Memory B cell (primary cell): ENCODE results near the gene YIPF2.
"Not testable (repeated sequence)": the region's sequence is repeated elsewhere in the genome, so short reads cannot be mapped to it uniquely, and the experiment has no call there.

Source experiments
- ATAC-seq: fragments of 150-1000 bp; cut with Tn5 transposase; 2 replicates; pipeline ENCODE4 v1.10.0; 2021; ENCODE audit warnings: low read depth, mild to moderate bottlenecking, moderate library complexity
- DNase-seq, 2 donors: peaks; one replicate each; pipeline ENCODE4 v3.0.0; 2022; ENCODE audit warnings: low spot score in 2 of 2
- H3K27ac Mint-ChIP-seq: one replicate; pipeline ENCODE4 v1.8.0; 2022; ENCODE audit warnings: mild to moderate bottlenecking, moderate library complexity, mixed read lengths
- H3K27me3 Mint-ChIP-seq: one replicate; pipeline ENCODE4 v1.8.0; 2022; ENCODE audit warnings: mixed read lengths
- H3K36me3 Mint-ChIP-seq: one replicate; pipeline ENCODE4 v1.8.0; 2022; ENCODE audit warnings: mild to moderate bottlenecking, mixed read lengths
- H3K4me1 Mint-ChIP-seq: one replicate; pipeline ENCODE4 v1.8.0; 2022; ENCODE audit warnings: mixed read lengths
- H3K4me3 Mint-ChIP-seq: one replicate; pipeline ENCODE4 v1.8.0; 2022; ENCODE audit warnings: mild to moderate bottlenecking, moderate library complexity, mixed read lengths
- H3K9me3 Mint-ChIP-seq: one replicate; pipeline ENCODE4 v1.8.0; 2022; ENCODE audit warnings: mixed read lengths

The YIPF2 gene

GRCh38 chr19:10960314-10961072 lies 32.1 kb upstream of the YIPF2 start, which contains the start of gene SMARCA4:
TSS of gene SMARCA4 (plus strand) at chr19:10961030. CDS start at chr19:10984152, 23,122 bp downstream.
- ATAC-seq (peak; percentile 79), DNase-seq (peak; percentile 97 to 99)
- peak within 1 kb of the TSS; percentile 94 for H3K27ac Mint-ChIP-seq
- H3K4me1 Mint-ChIP-seq = peaks cover 23% of the 10 kb centered on the region
- H3K4me3 Mint-ChIP-seq = peak within 1 kb of the TSS; percentile 92
- H3K36me3 Mint-ChIP-seq = no peaks in the 10 kb centered on the region
- H3K9me3 Mint-ChIP-seq = no peaks in the 10 kb centered on the region
- no peaks in the 10 kb centered on the region for H3K27me3 Mint-ChIP-seq

- not testable (repeated sequence) for H3K27ac Mint-ChIP-seq, ATAC-seq, DNase-seq, H3K9me3 Mint-ChIP-seq, H3K36me3 Mint-ChIP-seq, H3K27me3 Mint-ChIP-seq
- Mint-ChIP-seq H3K4me1 (peaks cover 21% of the 10 kb centered on the region), H3K4me3 (peak overlapping the region; percentile 92)
Measured at GRCh38 chr19:10959277-10959968, 31.0 kb upstream of the YIPF2 start.

- H3K36me3 Mint-ChIP-seq = no peaks in the 10 kb centered on the region
- ATAC-seq = no peak
- no peak overlapping the region for H3K27ac Mint-ChIP-seq
- H3K9me3 Mint-ChIP-seq = no peaks in the 10 kb centered on the region
- H3K4me3 Mint-ChIP-seq = no peak overlapping the region
- no peak for DNase-seq
- H3K4me1 Mint-ChIP-seq = no peaks in the 10 kb centered on the region
- no peaks in the 10 kb centered on the region for H3K27me3 Mint-ChIP-seq
Measured at GRCh38 chr19:10952809-10953208, 24.4 kb upstream of the YIPF2 start.

GRCh38 chr19:10946958-10947657 lies 18.7 kb upstream of the YIPF2 start:
- no peak for ATAC-seq
- H3K36me3 Mint-ChIP-seq = no peaks in the 10 kb centered on the region
- H3K9me3 Mint-ChIP-seq = no peaks in the 10 kb centered on the region
- H3K4me3 Mint-ChIP-seq = no peak overlapping the region
- H3K27ac Mint-ChIP-seq = no peak overlapping the region
- DNase-seq = no peak
- no peaks in the 10 kb centered on the region for H3K27me3 Mint-ChIP-seq
- peaks cover under 1% of the 10 kb centered on the region for H3K4me1 Mint-ChIP-seq

GRCh38 chr19:10945264-10945663 lies 16.8 kb upstream of the YIPF2 start:
- H3K4me1 Mint-ChIP-seq = peaks cover 3% of the 10 kb centered on the region
- no peak for DNase-seq
- H3K27ac Mint-ChIP-seq = no peak overlapping the region
- H3K9me3 Mint-ChIP-seq = no peaks in the 10 kb centered on the region
- no peak for ATAC-seq
- no peaks in the 10 kb centered on the region for H3K27me3 Mint-ChIP-seq
- H3K4me3 Mint-ChIP-seq = no peak overlapping the region
- H3K36me3 Mint-ChIP-seq = no peaks in the 10 kb centered on the region

GRCh38 chr19:10943412-10943811 lies 15.0 kb upstream of the YIPF2 start:
- H3K27me3 Mint-ChIP-seq, H3K36me3 Mint-ChIP-seq, ATAC-seq, H3K4me1 Mint-ChIP-seq, H3K27ac Mint-ChIP-seq, H3K4me3 Mint-ChIP-seq, H3K9me3 Mint-ChIP-seq, DNase-seq: not testable (repeated sequence)

GRCh38 chr19:10941649-10942048 lies 13.2 kb upstream of the YIPF2 start:
- H3K27ac Mint-ChIP-seq, H3K4me3 Mint-ChIP-seq, DNase-seq, H3K9me3 Mint-ChIP-seq, H3K27me3 Mint-ChIP-seq, H3K4me1 Mint-ChIP-seq, ATAC-seq, H3K36me3 Mint-ChIP-seq: not testable (repeated sequence)

- peak; percentile 62 for ATAC-seq
- peaks cover 4% of the 10 kb centered on the region for H3K4me1 Mint-ChIP-seq
- H3K9me3 Mint-ChIP-seq = no peaks in the 10 kb centered on the region
- no peaks in the 10 kb centered on the region for H3K27me3 Mint-ChIP-seq
- no peak overlapping the region for H3K27ac Mint-ChIP-seq
- H3K36me3 Mint-ChIP-seq = peaks cover 2% of the 10 kb centered on the region
- DNase-seq = peak; percentile 30 to 51
- H3K4me3 Mint-ChIP-seq = no peak overlapping the region
Measured at GRCh38 chr19:10936661-10937084, 8.2 kb upstream of the YIPF2 start.

- H3K27me3 Mint-ChIP-seq = no peaks in the 10 kb centered on the region
- peaks cover 4% of the 10 kb centered on the region for H3K4me1 Mint-ChIP-seq
- H3K4me3 Mint-ChIP-seq = no peak overlapping the region
- H3K9me3 Mint-ChIP-seq = no peaks in the 10 kb centered on the region
- ATAC-seq = no peak
- H3K27ac Mint-ChIP-seq = no peak overlapping the region
- no peak for DNase-seq
- H3K36me3 Mint-ChIP-seq = peaks cover 2% of the 10 kb centered on the region
Measured at GRCh38 chr19:10935371-10936059, 7.1 kb upstream of the YIPF2 start.

- DNase-seq = no peak
- peaks cover 16% of the 10 kb centered on the region for H3K4me1 Mint-ChIP-seq
- no peak for ATAC-seq
- H3K4me3 Mint-ChIP-seq = peak overlapping the region; percentile 91
- peaks cover 6% of the 10 kb centered on the region for H3K36me3 Mint-ChIP-seq
- no peaks in the 10 kb centered on the region for H3K27me3 Mint-ChIP-seq
- no peaks in the 10 kb centered on the region for H3K9me3 Mint-ChIP-seq
- no peak overlapping the region for H3K27ac Mint-ChIP-seq
Measured at GRCh38 chr19:10929402-10929794, 959 bp upstream of the YIPF2 start.

GRCh38 chr19:10927730-10928562 lies 493 bp downstream of the YIPF2 start:
- H3K4me1 Mint-ChIP-seq = peaks cover 16% of the 10 kb centered on the region
- peaks cover 7% of the 10 kb centered on the region for H3K36me3 Mint-ChIP-seq
- no peaks in the 10 kb centered on the region for H3K27me3 Mint-ChIP-seq
- H3K9me3 Mint-ChIP-seq = no peaks in the 10 kb centered on the region
- ATAC-seq (peak; percentile 9), DNase-seq (no peak)
- H3K4me3 Mint-ChIP-seq = peak overlapping the region; percentile 91
- peak overlapping the region; percentile 83 for H3K27ac Mint-ChIP-seq

- ATAC-seq (no peak), DNase-seq (no peak)
- H3K4me3 Mint-ChIP-seq = no peak overlapping the region
- H3K36me3 Mint-ChIP-seq = peaks cover 16% of the 10 kb centered on the region
- no peaks in the 10 kb centered on the region for H3K27me3 Mint-ChIP-seq
- peaks cover 14% of the 10 kb centered on the region for H3K4me1 Mint-ChIP-seq
- no peaks in the 10 kb centered on the region for H3K9me3 Mint-ChIP-seq
- H3K27ac Mint-ChIP-seq = peak overlapping the region; percentile 14
Measured at GRCh38 chr19:10924597-10924996, 3.8 kb downstream of the YIPF2 start.
